HepG2 (cell line): ENCODE data around the gene LAMTOR2. TPM values are rescaled to one million over a fixed set of nuclear protein-coding genes. Genes with fewer than 3 reads are reported as not detected.
A peak's percentile ranks its signal among the peaks of the same experiment; 100 is the strongest.

Experiments
- DDIT3 ChIP-seq: sonication (generic); formaldehyde crosslinking; IDR thresholded peaks from 2 replicates; pipeline ENCODE4 v1.4.0; 2020; ENCODE audit warnings: mild to moderate bottlenecking, missing genetic modification reagents
- ELF3 ChIP-seq: IDR thresholded peaks from 2 replicates; pipeline ENCODE4 v1.6.1; 2016; ENCODE audit warnings: missing genetic modification reagents, missing compliant biosample characterization
- IKZF5 ChIP-seq: IDR thresholded peaks from 2 replicates; pipeline ENCODE4 v1.6.1; 2018; ENCODE audit warnings: missing genetic modification reagents, mild to moderate bottlenecking, missing compliant biosample characterization
- NR2F2 ChIP-seq: IDR thresholded peaks from 2 replicates; pipeline ENCODE4 v1.6.1; 2012; ENCODE audit warnings: low read depth, inconsistent platforms, borderline replicate concordance
- PAX8 ChIP-seq: sonication (generic); formaldehyde crosslinking; IDR thresholded peaks from 2 replicates; pipeline ENCODE4 v1.8.0; 2022; ENCODE audit warnings: mild to moderate bottlenecking, missing genetic modification reagents, borderline replicate concordance
- SMAD1 ChIP-seq: sonication (generic); formaldehyde crosslinking; IDR thresholded peaks from 2 replicates; pipeline ENCODE4 v1.4.0; 2020; ENCODE audit warnings: missing genetic modification reagents, low read depth, mild to moderate bottlenecking, borderline replicate concordance
- SRY ChIP-seq: sonication (generic); formaldehyde crosslinking; IDR thresholded peaks from 2 replicates; pipeline ENCODE4 v1.8.0; 2022; ENCODE audit warnings: mild to moderate bottlenecking, missing genetic modification reagents
- STAT5B ChIP-seq: sonication (generic); formaldehyde crosslinking; IDR thresholded peaks from 2 replicates; pipeline ENCODE4 v1.4.0; 2020; ENCODE audit warnings: missing genetic modification reagents
- TEF ChIP-seq: sonication (generic); formaldehyde crosslinking; IDR thresholded peaks from 2 replicates; pipeline ENCODE4 v1.5.0; 2020; ENCODE audit warnings: missing genetic modification reagents
- TGIF2 ChIP-seq: IDR thresholded peaks from 2 replicates; pipeline ENCODE4 v1.6.1; 2016; ENCODE audit warnings: control low read depth, missing compliant biosample characterization
- ZBTB10 ChIP-seq: sonication (generic); formaldehyde crosslinking; IDR thresholded peaks from 2 replicates; pipeline ENCODE4 v1.4.0; 2020; ENCODE audit warnings: missing genetic modification reagents, borderline replicate concordance
- ZBTB4 ChIP-seq: sonication (generic); formaldehyde crosslinking; IDR thresholded peaks from 2 replicates; pipeline ENCODE4 v1.4.0; 2020; ENCODE audit warnings: missing genetic modification reagents, mild to moderate bottlenecking, borderline replicate concordance
- ZNF432 ChIP-seq: sonication (generic); formaldehyde crosslinking; IDR thresholded peaks from 2 replicates; pipeline ENCODE4 v1.5.0; 2020; ENCODE audit warnings: missing genetic modification reagents, mild to moderate bottlenecking, borderline replicate concordance
- ZNF788 ChIP-seq: sonication (generic); formaldehyde crosslinking; IDR thresholded peaks from 2 replicates; pipeline ENCODE4 v1.5.0; 2020; ENCODE audit warnings: mild to moderate bottlenecking, missing genetic modification reagents, borderline replicate concordance
- ZSCAN25 ChIP-seq: sonication (generic); formaldehyde crosslinking; IDR thresholded peaks from 2 replicates; pipeline ENCODE4 v1.8.0; 2022; ENCODE audit warnings: mild to moderate bottlenecking, missing genetic modification reagents
- polyA plus RNA-seq, 8 experiments: library from polyadenylated mRNA; depleted of rRNA in 3 of 8; stranded (reverse) in 7 of 8; unstranded in 1 of 8; fragments of >200 nt; fragmentation: Illumina TruSeq in 4 of 8; extraction: Trizol in 4 of 8; gene quantifications; 2 replicates each; pipeline versions ENCODE4 v1.2.1 to v1.2.3, GENCODE V29; 2011 to 2016; ENCODE audit warnings: low read depth in 4 of 8, missing spikeins in 1 of 8, mixed read lengths in 1 of 8; ENCODE audit not compliant: insufficient read depth in 1 of 8
- total RNA-seq, 5 experiments: library from RNA; depleted of rRNA; stranded (reverse); fragments of >200 nt; fragmentation: Illumina TruSeq; extraction: Trizol; gene quantifications; 2 replicates each; pipeline ENCODE4 v1.2.3, GENCODE V29; 2016; ENCODE audit warnings: low read depth in 1 of 5

Gene LAMTOR2
- total and polyA plus RNA-seq, 2 of the 13 experiments (the other 11 are each of a cell fraction or from before 2014, with no cell fraction given), result 36.5 to 66.4 TPM

- TF ChIP-seq ZBTB4 (CRISPR knock-in tag) (0 out of 2 replicates have a peak, but pooled peaks have one; percentile 34), ZNF788 (no peak), NR2F2 (no peak), ZBTB10 (CRISPR knock-in tag) (no peak), PAX8 (CRISPR knock-in tag) (no peak), TEF (CRISPR knock-in tag) (no peak), ZSCAN25 (CRISPR knock-in tag) (0 out of 2 replicates have a peak, but pooled peaks have one; percentile 60), TGIF2 (no peak), IKZF5 (CRISPR knock-in tag) (no peak; the same call in 1 of the 2 replicates), STAT5B (CRISPR knock-in tag) (no peak), SMAD1 (CRISPR knock-in tag) (no peak), DDIT3 (CRISPR knock-in tag) (no peak), ELF3 (CRISPR knock-in tag) (peak; percentile 55), ZNF432 (CRISPR knock-in tag) (no peak), SRY (CRISPR knock-in tag) (0 out of 2 replicates have a peak, but pooled peaks have one; percentile 43)
Observed at GRCh38 chr1:156096640-156097391, 42.2 kb downstream of the LAMTOR2 start (continued).
